ENCODE data around the gene PNLIPRP2.

PNLIPRP2 gene

DNA sequence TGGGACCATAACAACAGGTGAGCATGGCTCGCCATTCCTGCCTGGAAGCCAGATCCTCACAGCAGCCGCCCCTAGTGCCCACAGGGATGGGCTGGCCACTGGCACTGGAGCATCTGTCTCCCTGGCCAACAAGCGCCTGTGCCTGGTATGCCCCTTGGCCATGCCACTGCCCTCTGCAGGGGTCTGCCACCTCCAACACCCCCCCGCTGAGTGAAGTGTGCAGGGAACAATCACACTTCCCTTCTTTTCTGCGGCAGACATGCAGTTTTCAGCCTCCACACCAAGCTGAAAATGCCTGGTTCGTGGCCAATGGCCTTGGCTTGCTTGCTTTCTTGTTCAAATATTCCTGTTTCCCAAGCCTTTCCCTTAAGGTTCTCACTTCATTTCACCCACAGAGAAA lies 70.9 kb downstream of the PNLIPRP2 start:
- TF ChIP-seq SUZ12 (IDR thresholded peaks at IDR 0.05) (no peak), HDGF (IDR thresholded peaks at IDR 0.05; ENCODE audit: borderline replicate concordance) (no peak), CTBP1 (IDR thresholded peaks at IDR 0.05; ENCODE audit: borderline replicate concordance) (no peak), ARNT (IDR thresholded peaks at IDR 0.05) (no peak), L3MBTL2 (conservative IDR thresholded peaks at IDR 0.05) (no peak), SP1 (IDR thresholded peaks at IDR 0.05) (no peak), LEF1 (IDR thresholded peaks at IDR 0.05; ENCODE audit: borderline replicate concordance) (no peak), BHLHE40 (IDR thresholded peaks at IDR 0.05; ENCODE audit: borderline replicate concordance) (no peak), ZNF384 (IDR thresholded peaks at IDR 0.05) (no peak), PKNOX1 (IDR thresholded peaks at IDR 0.05) (no peak), FOXK2 (IDR thresholded peaks at IDR 0.05) (no peak), FOXA1 (IDR thresholded peaks at IDR 0.05) (no peak), ELF4 (IDR thresholded peaks at IDR 0.05) (no peak), TARDBP (IDR thresholded peaks at IDR 0.05) (no peak), NFRKB (IDR thresholded peaks at IDR 0.05) (no peak), FOXM1 (IDR thresholded peaks at IDR 0.05; ENCODE audit: borderline replicate concordance) (no peak)
- no peak for DNase-seq (ENCODE audit: extremely low spot score)
- POLR2A ChIA-PET = no interaction called here
- CTCF ChIA-PET = no interaction called here

DNA sequence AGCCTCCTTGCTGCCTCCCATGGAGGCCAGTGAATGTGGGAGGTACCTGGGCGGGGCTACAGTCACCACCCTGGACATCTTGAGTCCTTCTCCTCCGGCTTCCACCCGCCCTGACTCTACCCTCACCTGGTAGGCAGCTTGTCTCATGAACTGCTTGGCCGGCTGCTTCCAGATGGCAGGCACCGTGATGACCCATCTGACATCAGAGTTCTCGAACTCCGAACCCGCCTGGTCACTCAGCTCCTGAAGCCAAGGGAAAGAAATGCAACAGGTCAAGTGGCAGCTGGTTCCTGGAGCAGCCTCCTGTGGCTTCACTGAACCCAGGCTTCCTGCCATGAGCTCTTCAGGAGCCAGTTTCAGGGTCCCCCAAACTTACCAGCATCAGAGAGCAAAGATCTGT lies 71.5 kb downstream of the PNLIPRP2 start:
- ChIA-PET CTCF (no interaction called here), POLR2A (no interaction called here)
- TF ChIP-seq BHLHE40 (IDR thresholded peaks at IDR 0.05; ENCODE audit: borderline replicate concordance) (no peak), ARNT (IDR thresholded peaks at IDR 0.05) (no peak), FOXA1 (IDR thresholded peaks at IDR 0.05) (no peak), ZNF384 (IDR thresholded peaks at IDR 0.05) (no peak), FOXM1 (IDR thresholded peaks at IDR 0.05; ENCODE audit: borderline replicate concordance) (no peak)
- no peak for DNase-seq (ENCODE audit: extremely low spot score)

DNA sequence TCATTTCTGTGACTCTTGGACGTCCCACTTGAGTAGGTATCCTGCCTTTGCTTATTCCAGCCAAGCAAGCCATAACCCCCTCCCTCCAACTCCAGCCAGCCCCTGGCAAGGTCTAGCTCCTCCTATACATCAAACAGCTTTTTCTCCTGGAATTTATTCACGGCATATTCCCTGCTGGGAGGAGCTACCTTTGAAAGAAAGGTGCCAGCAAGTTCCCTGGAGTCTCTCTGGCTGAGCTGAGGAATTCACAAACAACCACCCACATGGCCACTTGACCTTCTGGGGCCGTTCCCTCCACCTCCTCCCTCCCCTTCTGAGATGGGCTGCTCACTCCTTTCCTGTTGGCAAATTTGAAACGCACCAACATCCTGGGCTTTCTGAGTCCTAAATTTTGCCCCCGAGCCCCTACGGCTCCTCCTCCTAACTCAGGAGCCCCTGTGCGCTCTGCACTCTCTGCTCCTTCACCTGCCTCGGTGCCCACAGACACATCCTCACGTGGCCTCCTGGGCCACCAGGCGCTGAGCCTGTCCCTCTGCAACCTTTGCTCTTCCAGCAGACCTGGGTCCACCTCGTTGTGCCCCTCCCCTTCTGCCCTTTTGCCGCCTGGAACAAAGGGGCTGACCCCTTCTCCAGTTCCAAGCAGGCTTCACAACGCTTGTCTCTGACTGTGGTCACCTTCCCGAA lies 73.6 kb downstream of the PNLIPRP2 start:
- no peak for DNase-seq (ENCODE audit: extremely low spot score)
- no peak for TF ChIP-seq ZNF384 (IDR thresholded peaks at IDR 0.05)
- no peak for TF ChIP-seq CTBP1 (IDR thresholded peaks at IDR 0.05; ENCODE audit: borderline replicate concordance)
- no peak for TF ChIP-seq ARNT (IDR thresholded peaks at IDR 0.05)
- no peak for TF ChIP-seq FOXA1 (IDR thresholded peaks at IDR 0.05)
- TF ChIP-seq NFRKB (IDR thresholded peaks at IDR 0.05) = no peak
- TF ChIP-seq HDGF (IDR thresholded peaks at IDR 0.05; ENCODE audit: borderline replicate concordance) = no peak
- no peak for TF ChIP-seq PKNOX1 (IDR thresholded peaks at IDR 0.05)
- no peak for TF ChIP-seq SUZ12 (IDR thresholded peaks at IDR 0.05)
- TF ChIP-seq FOXK2 (IDR thresholded peaks at IDR 0.05) = no peak
- no peak for TF ChIP-seq L3MBTL2 (conservative IDR thresholded peaks at IDR 0.05)
- no peak for TF ChIP-seq LEF1 (IDR thresholded peaks at IDR 0.05; ENCODE audit: borderline replicate concordance)
- POLR2A ChIA-PET = no interaction called here

More for the DNA sequence above, 73.6 kb downstream of the PNLIPRP2 start:
- CTCF ChIA-PET = interaction anchor here (0.8 kb wide), 1 partner anchor 40 kb away, joined by 3 read pairs; no protein-coding TSS in a partner anchor
